Muscle layer of duodenum (tissue), 2 donors: ENCODE data around the gene SLC25A20.

ENCODE experiments used
- H3K27ac ChIP-seq: one replicate; pipeline ENCODE4 v1.7.0; 2013; ENCODE audit warnings: mild to moderate bottlenecking, low read length
- H3K27me3 ChIP-seq: one replicate; pipeline ENCODE4 v1.7.0; 2013; ENCODE audit warnings: low read depth, mild to moderate bottlenecking, control low read depth, low read length
- H3K36me3 ChIP-seq, 2 donors: one replicate each; pipeline ENCODE4 v1.7.0; 2013; ENCODE audit warnings: low read length in 2 of 2, control low read depth in 1 of 2, mild to moderate bottlenecking in 1 of 2; ENCODE audit not compliant: insufficient read depth in 2 of 2, control insufficient read depth in 1 of 2
- H3K4me1 ChIP-seq, 2 donors: one replicate each; pipeline ENCODE4 v1.7.0; 2013; ENCODE audit warnings: low read length in 2 of 2, mild to moderate bottlenecking in 2 of 2, control low read depth in 1 of 2, moderate library complexity in 1 of 2; ENCODE audit not compliant: insufficient read depth in 2 of 2, control insufficient read depth in 1 of 2
- H3K4me3 ChIP-seq, 2 donors: one replicate each; pipeline ENCODE4 v1.7.0; 2013; ENCODE audit warnings: low read length in 2 of 2, low read depth in 1 of 2, mild to moderate bottlenecking in 1 of 2
- H3K9me3 ChIP-seq, 2 donors: one replicate each; pipeline ENCODE4 v1.7.0; 2013; ENCODE audit warnings: low read length in 2 of 2, control low read depth in 1 of 2, mild to moderate bottlenecking in 1 of 2; ENCODE audit not compliant: control insufficient read depth in 1 of 2
- donor health status: healthy.

The SLC25A20 gene

DNA sequence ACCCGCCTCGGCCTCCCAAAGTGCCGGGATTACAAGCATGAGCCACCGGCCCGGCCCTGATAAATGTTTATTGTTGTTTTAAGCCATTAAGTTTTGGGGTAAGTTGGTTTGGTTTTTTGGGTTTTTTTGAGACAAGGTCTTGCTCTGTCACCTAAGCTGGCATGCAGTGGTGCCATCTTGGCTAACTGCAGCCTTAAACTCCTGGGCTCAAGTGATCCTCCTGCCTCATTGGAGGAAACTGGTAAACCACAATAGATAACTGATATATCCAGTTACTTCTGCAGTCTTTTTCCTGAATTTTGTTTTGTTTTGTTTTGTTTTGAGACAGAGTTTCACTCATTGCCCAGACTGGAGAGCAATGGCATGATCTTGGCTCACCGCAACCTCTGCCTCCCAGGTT is 4.2 kb downstream of the SLC25A20 start:
- Histone ChIP-seq H3K36me3 (peaks cover 0 to 11% of the 10 kb centered on the region in 2 donors), H3K9me3 (no peaks in the 10 kb centered on the region), H3K27ac (no peak overlapping the region), H3K4me3 (no peak overlapping the region), H3K4me1 (peaks cover 12 to 22% of the 10 kb centered on the region in 2 donors), H3K27me3 (no peaks in the 10 kb centered on the region)

DNA sequence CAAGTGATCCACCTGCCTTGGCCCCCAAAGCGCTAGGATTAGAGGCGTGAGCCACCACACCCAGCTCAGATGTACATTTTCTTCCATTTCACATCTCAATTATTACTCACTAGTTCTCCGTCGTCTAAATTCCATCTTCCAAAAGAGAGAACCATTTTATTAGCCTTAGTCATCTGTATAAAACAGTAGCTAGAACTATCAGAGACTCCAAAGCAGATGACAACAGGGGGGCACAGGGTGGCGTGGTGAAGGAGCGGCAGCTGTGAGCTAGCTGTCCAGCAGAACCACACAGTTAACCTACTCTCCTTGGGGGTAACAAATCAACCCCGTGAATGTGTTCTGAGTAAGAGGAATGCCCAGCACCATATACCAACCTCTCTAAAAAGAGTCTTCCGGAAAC is 7.1 kb downstream of the SLC25A20 start:
- peaks cover 8 to 11% of the 10 kb centered on the region in 2 donors for H3K36me3 ChIP-seq
- no peak overlapping the region for H3K4me3 ChIP-seq
- no peaks in the 10 kb centered on the region for H3K27me3 ChIP-seq
- H3K4me1 ChIP-seq = peaks cover 0 to 2% of the 10 kb centered on the region in 2 donors
- no peak overlapping the region for H3K27ac ChIP-seq
- H3K9me3 ChIP-seq = no peaks in the 10 kb centered on the region

DNA sequence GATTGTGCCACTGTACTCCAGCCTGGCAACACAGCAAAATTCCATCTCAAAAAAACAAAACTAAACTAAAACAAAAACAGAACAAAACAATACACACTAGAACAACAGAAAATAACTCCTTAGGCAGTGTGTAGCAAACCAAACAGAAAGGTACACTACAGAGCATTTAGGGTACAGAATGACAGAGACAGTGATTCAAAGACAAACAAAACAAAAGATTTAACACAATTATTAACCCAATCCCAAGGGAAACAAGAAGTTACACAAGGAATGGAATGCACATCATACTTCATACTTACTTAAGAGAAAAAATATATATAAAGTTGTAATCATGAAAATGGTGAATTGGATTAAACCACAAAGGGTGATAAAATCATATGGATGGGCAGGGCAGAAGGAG is 12.9 kb downstream of the SLC25A20 start:
- H3K36me3 ChIP-seq = peaks cover 11 to 13% of the 10 kb centered on the region in 2 donors
- no peak overlapping the region for H3K4me3 ChIP-seq
- no peaks in the 10 kb centered on the region for H3K4me1 ChIP-seq
- no peaks in the 10 kb centered on the region for H3K9me3 ChIP-seq
- H3K27me3 ChIP-seq = no peaks in the 10 kb centered on the region
- no peak overlapping the region for H3K27ac ChIP-seq

DNA sequence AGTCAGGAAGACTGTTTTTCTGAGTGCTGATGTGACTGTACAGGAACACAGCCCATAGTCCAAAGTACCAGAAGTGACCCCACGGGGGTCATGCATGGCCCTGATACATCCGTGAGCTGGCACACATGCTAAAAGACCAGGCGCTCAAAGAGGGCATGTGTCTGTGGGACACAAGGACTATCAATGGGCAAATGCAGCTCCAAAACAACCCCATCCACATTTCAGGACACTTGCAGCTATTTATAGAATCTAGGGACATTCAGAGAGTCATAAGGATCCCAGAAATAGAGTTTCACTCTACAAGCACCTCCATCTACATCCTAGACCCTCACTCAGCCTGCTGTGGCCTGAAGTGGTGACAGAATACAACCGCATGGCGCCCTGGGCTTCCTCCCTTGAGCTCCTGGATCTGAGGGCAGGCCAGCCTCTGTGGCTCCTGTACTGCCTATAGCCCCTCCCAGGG is 17.0 kb downstream of the SLC25A20 start:
- H3K27ac ChIP-seq = no peak overlapping the region
- no peaks in the 10 kb centered on the region for H3K9me3 ChIP-seq
- no peaks in the 10 kb centered on the region for H3K27me3 ChIP-seq
- peaks cover 4 to 19% of the 10 kb centered on the region in 2 donors for H3K36me3 ChIP-seq
- no peak overlapping the region for H3K4me3 ChIP-seq
- H3K4me1 ChIP-seq = no peaks in the 10 kb centered on the region

DNA sequence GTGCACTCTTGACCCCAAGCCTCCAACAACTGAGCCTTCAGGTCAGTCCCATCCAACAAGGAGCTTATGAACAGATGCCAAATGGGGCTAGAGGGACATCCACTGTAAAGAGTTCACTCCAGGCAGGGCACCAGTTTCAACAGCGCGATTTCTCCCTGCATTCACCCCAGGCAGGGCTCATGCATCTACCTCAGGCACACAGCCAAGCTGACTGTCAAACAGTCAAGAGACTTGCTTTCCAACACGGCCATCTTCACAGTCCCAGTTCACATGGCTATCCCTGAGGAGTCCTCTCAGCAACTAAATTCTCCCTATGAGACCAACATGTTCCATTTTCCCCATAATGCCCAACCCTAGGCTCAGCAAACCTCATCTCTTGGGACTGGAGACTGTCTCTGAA is 17.7 kb downstream of the SLC25A20 start:
- H3K36me3 ChIP-seq = peaks cover 3 to 19% of the 10 kb centered on the region in 2 donors
- H3K9me3 ChIP-seq = no peaks in the 10 kb centered on the region
- no peaks in the 10 kb centered on the region for H3K27me3 ChIP-seq
- H3K4me3 ChIP-seq = no peak overlapping the region
- no peaks in the 10 kb centered on the region for H3K4me1 ChIP-seq
- H3K27ac ChIP-seq = no peak overlapping the region

DNA sequence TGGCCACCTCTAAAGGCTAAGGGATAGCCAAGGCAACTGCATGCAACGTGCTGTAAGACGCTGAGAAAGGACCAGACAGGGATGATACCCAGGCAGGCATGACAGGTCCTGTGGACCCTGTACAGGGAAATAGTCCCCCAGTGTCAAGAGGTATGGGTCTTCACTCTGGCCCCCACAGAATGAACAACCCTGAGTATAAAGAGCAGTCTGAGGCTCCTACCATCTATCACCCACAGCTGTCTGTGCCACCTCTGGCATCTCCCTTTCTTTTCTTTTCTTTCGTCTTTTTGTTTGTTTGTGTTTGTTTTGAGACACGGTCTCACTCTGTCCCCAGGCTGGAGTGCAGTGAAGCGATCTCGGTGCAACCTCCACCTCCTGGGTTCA is 18.7 kb downstream of the SLC25A20 start:
- Histone ChIP-seq H3K4me3 (no peak overlapping the region), H3K4me1 (no peaks in the 10 kb centered on the region), H3K27ac (no peak overlapping the region), H3K36me3 (peaks cover 3 to 20% of the 10 kb centered on the region in 2 donors), H3K27me3 (no peaks in the 10 kb centered on the region), H3K9me3 (no peaks in the 10 kb centered on the region)

DNA sequence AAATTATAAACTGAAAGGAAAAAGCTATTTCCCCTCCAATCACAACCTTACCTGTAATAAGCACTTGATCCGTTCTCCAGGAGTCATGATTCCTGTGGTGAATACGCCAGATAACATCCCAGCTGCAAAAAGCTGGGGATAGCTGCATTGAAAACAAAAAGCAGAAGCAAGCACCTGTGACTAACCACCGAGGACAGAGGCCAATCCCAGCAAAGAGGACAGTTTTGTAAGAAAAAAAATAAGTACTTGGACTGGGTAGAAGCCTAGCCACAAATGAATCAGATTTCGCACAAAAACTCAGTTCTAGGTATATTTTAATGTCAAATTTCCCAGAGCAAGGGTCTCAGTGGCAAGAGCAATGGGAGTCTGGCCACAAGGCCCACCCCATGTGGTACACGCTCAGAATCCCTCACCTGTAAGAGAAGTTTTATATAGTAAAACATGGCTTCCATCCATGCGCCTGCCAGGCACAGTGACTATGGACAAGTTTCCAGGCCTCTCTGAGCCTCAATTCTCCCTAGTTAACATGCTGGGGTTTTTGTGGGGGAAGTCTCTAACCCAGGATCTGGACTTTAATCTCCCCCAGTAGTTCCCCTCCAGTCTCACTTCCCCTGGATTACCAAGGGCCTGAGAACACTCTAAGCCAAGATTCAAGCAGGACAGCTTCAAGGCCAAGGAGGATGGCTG is 19.2 kb downstream of the SLC25A20 start:
- Histone ChIP-seq H3K27ac (no peak overlapping the region), H3K4me3 (no peak overlapping the region), H3K4me1 (no peaks in the 10 kb centered on the region), H3K27me3 (no peaks in the 10 kb centered on the region), H3K9me3 (no peaks in the 10 kb centered on the region), H3K36me3 (peaks cover 3 to 20% of the 10 kb centered on the region in 2 donors)

DNA sequence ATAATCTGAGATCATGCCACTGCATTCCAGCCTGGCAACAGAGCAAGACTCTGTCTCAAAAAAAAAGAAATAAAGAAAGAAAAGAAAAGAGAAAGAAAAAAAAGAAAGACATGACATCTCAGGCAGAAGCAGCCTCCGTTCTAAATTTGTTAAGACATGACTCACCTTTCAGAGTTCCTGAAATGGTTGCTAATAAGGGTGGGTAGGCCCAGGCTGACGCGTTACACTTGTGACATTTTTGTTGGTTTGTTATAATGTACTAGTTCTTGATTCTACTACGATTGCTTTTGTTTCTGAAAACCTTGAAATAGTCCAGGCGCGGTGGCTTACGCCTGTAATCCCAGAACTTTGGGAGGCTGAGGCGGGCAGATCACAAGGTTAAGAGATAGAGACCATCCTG is 21.0 kb downstream of the SLC25A20 start:
- Histone ChIP-seq H3K4me1 (no peaks in the 10 kb centered on the region), H3K36me3 (peaks cover 3 to 16% of the 10 kb centered on the region in 2 donors), H3K4me3 (no peak overlapping the region), H3K27me3 (no peaks in the 10 kb centered on the region), H3K9me3 (no peaks in the 10 kb centered on the region), H3K27ac (no peak overlapping the region)

DNA sequence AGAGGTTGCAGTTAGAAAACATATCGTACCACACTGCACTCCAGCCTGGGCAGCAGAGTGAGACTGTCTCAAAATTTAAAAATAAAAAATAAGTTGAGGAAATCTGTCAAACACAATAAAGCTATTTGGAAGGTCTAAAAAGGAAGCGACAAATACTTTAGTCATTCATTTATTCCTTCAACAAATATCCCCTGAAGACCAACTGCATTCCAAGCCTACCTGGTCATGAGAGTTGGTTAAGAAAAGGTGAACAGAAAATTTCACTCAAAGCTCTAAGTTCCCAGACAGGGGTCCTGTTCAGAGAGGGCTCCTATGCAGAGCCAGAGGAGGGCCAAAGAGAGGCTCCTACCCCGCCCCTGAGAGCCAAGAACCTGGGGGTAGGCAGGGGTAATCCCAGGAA is 35.6 kb downstream of the SLC25A20 start:
- Histone ChIP-seq H3K4me3 (no peak overlapping the region), H3K4me1 (no peaks in the 10 kb centered on the region), H3K27me3 (no peaks in the 10 kb centered on the region), H3K27ac (no peak overlapping the region), H3K9me3 (no peaks in the 10 kb centered on the region), H3K36me3 (peaks cover 21 to 23% of the 10 kb centered on the region in 2 donors)

DNA sequence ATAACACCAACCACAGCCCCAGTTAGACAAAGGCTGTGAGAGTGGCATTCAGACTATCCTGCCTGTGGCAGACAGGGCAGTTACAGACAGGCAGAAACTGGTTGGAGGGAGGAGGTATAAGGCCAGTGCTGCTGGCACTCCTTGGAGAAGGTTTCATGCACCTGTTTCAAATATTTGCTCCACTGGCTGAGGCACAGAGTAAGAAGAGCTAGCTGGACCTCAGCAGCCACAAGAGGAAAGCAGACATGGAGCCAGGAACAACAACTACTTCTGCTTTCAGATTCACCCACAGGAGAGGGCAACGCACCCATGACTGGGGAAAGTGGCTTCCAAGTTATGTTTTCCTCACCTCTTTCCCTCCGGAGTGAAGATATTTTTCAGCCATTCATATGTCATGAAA is 39.5 kb downstream of the SLC25A20 start:
- H3K4me3 ChIP-seq = no peak overlapping the region
- no peaks in the 10 kb centered on the region for H3K9me3 ChIP-seq
- H3K27ac ChIP-seq = no peak overlapping the region
- H3K4me1 ChIP-seq = no peaks in the 10 kb centered on the region
- H3K36me3 ChIP-seq = peaks cover 30 to 50% of the 10 kb centered on the region in 2 donors
- no peaks in the 10 kb centered on the region for H3K27me3 ChIP-seq

DNA sequence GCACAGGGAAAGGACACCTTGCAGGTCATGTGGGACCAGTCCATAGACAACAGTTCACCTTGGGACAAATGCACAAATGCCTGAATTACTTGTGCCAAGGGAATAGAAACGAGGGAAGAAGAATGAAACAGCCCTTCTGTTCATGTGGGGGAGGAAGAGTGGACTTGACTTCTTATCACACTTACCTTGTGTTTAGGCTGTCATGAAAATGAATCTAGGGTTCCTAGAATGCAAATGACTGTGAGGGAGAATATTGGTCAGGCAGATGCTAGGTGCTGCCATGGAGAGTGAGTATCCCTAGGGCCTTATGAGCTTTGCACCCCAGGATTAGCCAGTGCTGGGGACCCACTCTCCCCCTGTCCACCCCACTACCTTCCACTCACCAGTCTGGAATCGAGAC is 40.0 kb downstream of the SLC25A20 start:
- H3K27ac ChIP-seq = no peak overlapping the region
- peaks cover 30 to 50% of the 10 kb centered on the region in 2 donors for H3K36me3 ChIP-seq
- no peaks in the 10 kb centered on the region for H3K9me3 ChIP-seq
- H3K4me1 ChIP-seq = no peaks in the 10 kb centered on the region
- H3K27me3 ChIP-seq = no peaks in the 10 kb centered on the region
- no peak overlapping the region for H3K4me3 ChIP-seq

DNA sequence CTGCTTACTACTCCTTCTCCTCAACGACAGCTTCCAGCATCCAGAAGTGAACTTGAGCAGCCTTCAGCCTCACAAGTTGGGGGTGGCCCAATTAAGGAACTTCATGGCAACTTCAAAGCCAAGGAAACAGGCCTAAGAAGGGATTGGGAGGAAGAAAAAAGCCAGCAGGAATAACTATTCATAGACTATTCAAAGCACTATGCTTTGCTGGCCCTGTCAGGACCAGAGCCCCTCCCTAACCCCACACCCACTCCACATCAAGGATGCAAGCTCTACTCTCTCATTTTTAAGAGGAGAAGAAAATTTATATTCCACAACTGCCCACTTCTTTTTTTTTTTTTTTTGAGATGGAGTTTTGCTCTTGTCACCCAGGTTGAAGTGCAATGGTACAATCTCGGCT is 41.0 kb downstream of the SLC25A20 start:
- H3K27ac ChIP-seq = no peak overlapping the region
- peaks cover 30 to 50% of the 10 kb centered on the region in 2 donors for H3K36me3 ChIP-seq
- H3K4me1 ChIP-seq = no peaks in the 10 kb centered on the region
- no peaks in the 10 kb centered on the region for H3K9me3 ChIP-seq
- no peak overlapping the region for H3K4me3 ChIP-seq
- H3K27me3 ChIP-seq = no peaks in the 10 kb centered on the region
